Peyer's patch (tissue), 4 donors: Measurements from ENCODE around the gene NUPR2.
"Not testable (repeated sequence)": the region's sequence is repeated elsewhere in the genome, so short reads cannot be mapped to it uniquely, and the experiment has no call there.

Experiments
- CTCF ChIP-seq, 6 experiments: fragments of 450-650 bp in 4 of 6; fragments of 200-600 bp in 2 of 6; sonication (generic) in 1 of 6; IDR thresholded peaks; one replicate each; pipeline ENCODE4 v1.5.1; 2017 to 2019; ENCODE audit warnings: antibody characterized with exemption in 6 of 6, mild to moderate bottlenecking in 3 of 6, moderate library complexity in 1 of 6
- POLR2A ChIP-seq, 2 donors: fragments of 450-650 bp; IDR thresholded peaks; one replicate each; pipeline ENCODE4 v1.5.1; 2017; ENCODE audit warnings: antibody characterized with exemption in 2 of 2, mild to moderate bottlenecking in 2 of 2, moderate library complexity in 2 of 2

- TF ChIP-seq CTCF, POLR2A (IDR thresholded peaks at IDR 0.05): not testable (repeated sequence)
Observed at GRCh38 chr7:56131062-56131461, 14.8 kb upstream of the NUPR2 start.
